Mucosa of descending colon (tissue), 3 donors: ENCODE measurements around the gene ARHGAP26. TPM values are rescaled to one million over a fixed set of nuclear protein-coding genes. Genes with fewer than 3 reads are reported as not detected.

Experiments used
- ATAC-seq: fragments of 200-7000 bp; cut with Tn5 transposase; one replicate; pipeline ENCODE4 v1.9.1; 2020; ENCODE audit warnings: mild to moderate bottlenecking, moderate library complexity
- DNase-seq, 3 donors: peaks; one replicate each; pipeline ENCODE4 v3.0.0-alpha.2; 2020
- H3K36me3 ChIP-seq: fragments of 200-600 bp; one replicate; pipeline ENCODE4 v1.8.0; 2021; ENCODE audit warnings: low read depth, mild to moderate bottlenecking
- H3K4me1 ChIP-seq: fragments of 200-600 bp; one replicate; pipeline ENCODE4 v1.8.0; 2021; ENCODE audit warnings: low read depth, mild to moderate bottlenecking
- H3K4me3 ChIP-seq: fragments of 200-600 bp; one replicate; pipeline ENCODE4 v1.8.0; 2021; ENCODE audit warnings: mild to moderate bottlenecking
- H3K9me3 ChIP-seq: fragments of 200-600 bp; one replicate; pipeline ENCODE4 v1.8.0; 2021; ENCODE audit warnings: mild to moderate bottlenecking
- CTCF ChIP-seq: fragments of 200-600 bp; IDR thresholded peaks from one replicate; pipeline ENCODE4 v1.8.0; 2022; ENCODE audit warnings: antibody characterized with exemption, mild to moderate bottlenecking
- intact Hi-C, 2 donors: fragments of 100-400 bp; cut with DNase I in 1 of 2; cut with micrococcal nuclease in 1 of 2; formaldehyde crosslinking; loops; one replicate each; pipeline versions ENCODE4 v1.11.0 to v1.11.1; 2022; cut with DNase I, micrococcal nuclease
- total RNA-seq, 3 donors: library from RNA; stranded (reverse); fragmentation: NEBNext Ultra II Directional in 2 of 3; extraction: Animal tissue kit (Norgen Biotek cat#: 25700) in 2 of 3; gene quantifications; one replicate each; pipeline versions ENCODE4 v1.2.1 to v1.2.4, GENCODE V29; 2021 to 2023
- donor health status: DM: no; HTN: no; CAD: no; lungs with moderate emphysema.
- donor health status: DM: no; HTN: no; CAD: no.
- donor health status: DM: no; HTN: yes; CAD: no.

The ARHGAP26 gene
- total RNA-seq, 3 donors from 2014 or later = 52.9 to 96.0 (median 67.8) TPM

- TF ChIP-seq CTCF = no peak
- no peaks in the 10 kb centered on the region for H3K4me1 ChIP-seq
- peak; percentile 19 for ATAC-seq
- intact Hi-C loops = no loop called here
- no peak for DNase-seq
- no peaks in the 10 kb centered on the region for H3K36me3 ChIP-seq
- H3K9me3 ChIP-seq = no peaks in the 10 kb centered on the region
- no peak overlapping the region for H3K4me3 ChIP-seq
Measured at GRCh38 chr5:143040622-143041021, 270.4 kb downstream of the ARHGAP26 start.

DNA sequence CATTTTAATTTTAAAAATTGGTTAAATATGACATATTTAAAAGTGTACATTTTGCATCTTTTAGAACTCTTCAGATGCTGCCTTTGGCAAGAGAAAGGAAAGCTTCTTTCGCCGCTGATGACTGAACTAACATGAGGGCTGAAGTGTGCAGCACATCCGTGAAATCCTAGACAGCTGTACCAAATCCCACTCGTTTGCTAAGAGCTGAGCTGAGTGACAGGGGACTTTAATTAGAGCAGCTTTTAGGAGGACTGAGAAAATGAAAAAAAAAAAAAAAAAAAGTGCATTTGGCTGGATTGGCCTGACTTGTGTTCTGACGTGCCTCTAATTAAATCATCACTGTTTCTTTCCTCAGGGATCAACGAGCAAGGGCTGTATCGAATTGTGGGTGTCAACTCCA lies 271.3 kb downstream of the ARHGAP26 start:
- Histone ChIP-seq H3K9me3 (no peaks in the 10 kb centered on the region), H3K36me3 (no peaks in the 10 kb centered on the region), H3K4me3 (no peak overlapping the region), H3K4me1 (no peaks in the 10 kb centered on the region)
- DNase-seq (no peak), ATAC-seq (no peak)
- intact Hi-C loops = no loop called here
- no peak for TF ChIP-seq CTCF

DNA sequence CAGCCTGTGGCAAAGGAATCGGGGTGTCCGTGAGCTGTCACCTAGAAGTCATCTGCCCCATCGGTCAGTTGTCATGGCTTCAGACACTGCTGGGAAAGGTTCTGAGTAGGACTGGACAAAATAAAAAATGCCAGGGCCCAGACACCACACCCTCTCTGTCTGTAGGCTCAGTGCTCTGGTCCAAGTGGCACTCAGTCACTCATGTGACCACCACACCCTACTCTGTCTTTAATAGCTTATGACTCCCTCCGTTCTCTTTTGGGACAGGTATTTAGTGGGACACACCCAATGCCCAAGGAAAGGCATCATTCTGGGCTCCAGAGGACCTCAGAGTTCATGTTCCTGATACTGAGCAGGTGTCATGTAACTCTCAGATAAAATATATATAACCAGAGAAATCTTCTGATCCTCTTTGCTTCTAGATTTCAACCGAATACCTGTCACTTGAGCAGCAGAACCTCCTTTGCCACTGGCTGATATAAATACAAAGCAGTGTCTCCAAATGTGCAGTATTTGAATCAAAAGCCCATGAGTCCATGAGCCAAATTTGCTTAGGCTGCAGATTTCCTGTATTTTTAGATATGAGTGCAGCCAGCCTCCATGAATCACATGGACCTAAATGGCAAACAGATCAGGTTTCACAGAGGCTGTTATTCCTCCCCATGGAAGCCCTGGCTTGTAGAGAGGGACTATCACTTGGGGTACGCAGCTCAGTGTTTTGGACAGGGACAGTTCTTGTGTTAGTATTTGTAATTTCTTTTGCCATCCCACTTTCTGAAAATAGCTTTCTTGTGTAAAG lies 272.0 kb downstream of the ARHGAP26 start:
- no peaks in the 10 kb centered on the region for H3K9me3 ChIP-seq
- no peaks in the 10 kb centered on the region for H3K4me1 ChIP-seq
- intact Hi-C loops = no loop called here
- ATAC-seq (peak; percentile 38), DNase-seq (no peak)
- no peak overlapping the region for H3K4me3 ChIP-seq
- TF ChIP-seq CTCF = no peak
- no peaks in the 10 kb centered on the region for H3K36me3 ChIP-seq

- Histone ChIP-seq H3K36me3 (no peaks in the 10 kb centered on the region), H3K9me3 (no peaks in the 10 kb centered on the region), H3K4me3 (no peak overlapping the region), H3K4me1 (no peaks in the 10 kb centered on the region)
- DNase-seq = no peak
- ATAC-seq = no peak
- TF ChIP-seq CTCF = no peak
- intact Hi-C loops = no loop called here
Measured at GRCh38 chr5:143044265-143044664, 274.1 kb downstream of the ARHGAP26 start.

GRCh38 chr5:143045062-143045461 lies 274.9 kb downstream of the ARHGAP26 start:
- H3K4me3 ChIP-seq = no peak overlapping the region
- H3K9me3 ChIP-seq = no peaks in the 10 kb centered on the region
- H3K36me3 ChIP-seq = no peaks in the 10 kb centered on the region
- intact Hi-C loops = no loop called here
- TF ChIP-seq CTCF = no peak
- ATAC-seq (no peak), DNase-seq (no peak)
- no peaks in the 10 kb centered on the region for H3K4me1 ChIP-seq
